Measurements from ENCODE around the gene PHAF1. TPM values are rescaled to one million over a fixed set of nuclear protein-coding genes. Genes with fewer than 3 reads are reported as not detected.

The PHAF1 gene
- total and polyA plus RNA-seq, 2 of the 13 experiments (the other 11 are each of a cell fraction or from before 2014, with no cell fraction given): 48.3 to 174 TPM

- TF ChIP-seq ATAD3A (CRISPR knock-in tag; IDR thresholded peaks at IDR 0.05) (no peak), GATAD2A (CRISPR knock-in tag; IDR thresholded peaks at IDR 0.05) (no peak), MXD4 (CRISPR knock-in tag; IDR thresholded peaks at IDR 0.05) (no peak), POLR2G (IDR thresholded peaks at IDR 0.05; ENCODE audit: low read depth, low read length) (no peak), RBM39 (IDR thresholded peaks at IDR 0.05; ENCODE audit: low read depth, low read length, poor library complexity, severe bottlenecking) (no peak), ZNF629 (CRISPR knock-in tag; conservative IDR thresholded peaks at IDR 0.05) (0 out of 2 replicates have a peak, but pooled peaks have one; percentile 3), ZNF83 (CRISPR knock-in tag; IDR thresholded peaks at IDR 0.05; ENCODE audit: borderline replicate concordance) (no peak), ZNF431 (CRISPR knock-in tag; IDR thresholded peaks at IDR 0.05; ENCODE audit: borderline replicate concordance, low read depth) (no peak), HOXA3 (CRISPR knock-in tag; IDR thresholded peaks at IDR 0.05) (no peak), RBM22 (optimal IDR thresholded peaks at IDR 0.05; ENCODE audit: low read length) (no peak), NR2C2 (CRISPR knock-in tag; IDR thresholded peaks at IDR 0.05; ENCODE audit: borderline replicate concordance) (no peak), RCOR2 (CRISPR knock-in tag; IDR thresholded peaks at IDR 0.05) (no peak), ETV5 (CRISPR knock-in tag; IDR thresholded peaks at IDR 0.05; ENCODE audit: borderline replicate concordance) (no peak), ZNF777 (CRISPR knock-in tag; IDR thresholded peaks at IDR 0.05) (peak; percentile 88), ZNF7 (CRISPR knock-in tag; IDR thresholded peaks at IDR 0.05) (no peak)
- TF ChIP-seq, protein P1, sequence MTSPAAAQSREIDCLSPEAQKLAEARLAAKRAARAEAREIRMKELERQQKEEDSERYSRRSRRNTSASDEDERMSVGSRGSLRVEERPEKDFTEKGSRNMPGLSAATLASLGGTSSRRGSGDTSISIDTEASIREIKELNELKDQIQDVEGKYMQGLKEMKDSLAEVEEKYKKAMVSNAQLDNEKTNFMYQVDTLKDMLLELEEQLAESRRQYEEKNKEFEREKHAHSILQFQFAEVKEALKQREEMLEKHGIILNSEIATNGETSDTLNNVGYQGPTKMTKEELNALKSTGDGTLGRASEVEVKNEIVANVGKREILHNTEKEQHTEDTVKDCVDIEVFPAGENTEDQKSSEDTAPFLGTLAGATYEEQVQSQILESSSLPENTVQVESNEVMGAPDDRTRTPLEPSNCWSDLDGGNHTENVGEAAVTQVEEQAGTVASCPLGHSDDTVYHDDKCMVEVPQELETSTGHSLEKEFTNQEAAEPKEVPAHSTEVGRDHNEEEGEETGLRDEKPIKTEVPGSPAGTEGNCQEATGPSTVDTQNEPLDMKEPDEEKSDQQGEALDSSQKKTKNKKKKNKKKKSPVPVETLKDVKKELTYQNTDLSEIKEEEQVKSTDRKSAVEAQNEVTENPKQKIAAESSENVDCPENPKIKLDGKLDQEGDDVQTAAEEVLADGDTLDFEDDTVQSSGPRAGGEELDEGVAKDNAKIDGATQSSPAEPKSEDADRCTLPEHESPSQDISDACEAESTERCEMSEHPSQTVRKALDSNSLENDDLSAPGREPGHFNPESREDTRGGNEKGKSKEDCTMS (CRISPR knock-in tag; conservative IDR thresholded peaks at IDR 0.05): no peak
- TF ChIP-seq, protein P2, sequence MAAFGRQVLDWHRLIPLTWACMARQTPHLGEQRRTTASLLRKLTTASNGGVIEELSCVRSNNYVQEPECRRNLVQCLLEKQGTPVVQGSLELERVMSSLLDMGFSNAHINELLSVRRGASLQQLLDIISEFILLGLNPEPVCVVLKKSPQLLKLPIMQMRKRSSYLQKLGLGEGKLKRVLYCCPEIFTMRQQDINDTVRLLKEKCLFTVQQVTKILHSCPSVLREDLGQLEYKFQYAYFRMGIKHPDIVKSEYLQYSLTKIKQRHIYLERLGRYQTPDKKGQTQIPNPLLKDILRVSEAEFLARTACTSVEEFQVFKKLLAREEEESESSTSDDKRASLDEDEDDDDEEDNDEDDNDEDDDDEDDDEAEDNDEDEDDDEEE (CRISPR knock-in tag; IDR thresholded peaks at IDR 0.05): peak; percentile 11; the same call in 1 of the 2 replicates
- TF ChIP-seq, protein P3, sequence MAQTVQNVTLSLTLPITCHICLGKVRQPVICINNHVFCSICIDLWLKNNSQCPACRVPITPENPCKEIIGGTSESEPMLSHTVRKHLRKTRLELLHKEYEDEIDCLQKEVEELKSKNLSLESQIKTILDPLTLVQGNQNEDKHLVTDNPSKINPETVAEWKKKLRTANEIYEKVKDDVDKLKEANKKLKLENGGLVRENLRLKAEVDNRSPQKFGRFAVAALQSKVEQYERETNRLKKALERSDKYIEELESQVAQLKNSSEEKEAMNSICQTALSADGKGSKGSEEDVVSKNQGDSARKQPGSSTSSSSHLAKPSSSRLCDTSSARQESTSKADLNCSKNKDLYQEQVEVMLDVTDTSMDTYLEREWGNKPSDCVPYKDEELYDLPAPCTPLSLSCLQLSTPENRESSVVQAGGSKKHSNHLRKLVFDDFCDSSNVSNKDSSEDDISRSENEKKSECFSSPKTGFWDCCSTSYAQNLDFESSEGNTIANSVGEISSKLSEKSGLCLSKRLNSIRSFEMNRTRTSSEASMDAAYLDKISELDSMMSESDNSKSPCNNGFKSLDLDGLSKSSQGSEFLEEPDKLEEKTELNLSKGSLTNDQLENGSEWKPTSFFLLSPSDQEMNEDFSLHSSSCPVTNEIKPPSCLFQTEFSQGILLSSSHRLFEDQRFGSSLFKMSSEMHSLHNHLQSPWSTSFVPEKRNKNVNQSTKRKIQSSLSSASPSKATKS (CRISPR knock-in tag; IDR thresholded peaks at IDR 0.05): no peak; the same call in 1 of the 2 replicates
- TF ChIP-seq, protein P4, sequence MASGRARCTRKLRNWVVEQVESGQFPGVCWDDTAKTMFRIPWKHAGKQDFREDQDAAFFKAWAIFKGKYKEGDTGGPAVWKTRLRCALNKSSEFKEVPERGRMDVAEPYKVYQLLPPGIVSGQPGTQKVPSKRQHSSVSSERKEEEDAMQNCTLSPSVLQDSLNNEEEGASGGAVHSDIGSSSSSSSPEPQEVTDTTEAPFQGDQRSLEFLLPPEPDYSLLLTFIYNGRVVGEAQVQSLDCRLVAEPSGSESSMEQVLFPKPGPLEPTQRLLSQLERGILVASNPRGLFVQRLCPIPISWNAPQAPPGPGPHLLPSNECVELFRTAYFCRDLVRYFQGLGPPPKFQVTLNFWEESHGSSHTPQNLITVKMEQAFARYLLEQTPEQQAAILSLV (CRISPR knock-in tag; IDR thresholded peaks at IDR 0.05; ENCODE audit: borderline replicate concordance): 0 out of 2 replicates have a peak, but pooled peaks have one; percentile 5
Measured at GRCh38 chr16:67184453-67184994, 74.8 kb downstream of the PHAF1 start (continued).

Measured in HepG2 (cell line).